ENCODE measurements around the gene MAGEF1. TPM values are rescaled to one million over a fixed set of nuclear protein-coding genes. Genes with fewer than 3 reads are reported as not detected.
A peak's percentile ranks its signal among the peaks of the same experiment; 100 is the strongest.

Gene MAGEF1
- polyA plus RNA-seq, 4 donors: 15.7 to 45.5 (median 29.9) TPM

- no peak for FAIRE-seq
- no peak for DNase-seq
- 77 to 84% (median 78%) methylated on average over 15 to 17 of the region's 17 CpGs for WGBS, 3 donors
These were observed 34.2 kb downstream of the MAGEF1 start for GRCh38 chr3:184677344-184678316.

GRCh38 chr3:184676927-184677326 is 34.9 kb downstream of the MAGEF1 start:
- Histone ChIP-seq H3K36me3 (ENCODE audit: control insufficient read depth in 3 of 3, insufficient read depth in 2 of 3, low read depth in 1 of 3, low read length in 3 of 3) (no peaks in the 10 kb centered on the region), H3K9me3 (ENCODE audit: control insufficient read depth in 2 of 2, insufficient read depth in 1 of 2, low read depth in 1 of 2, low read length in 1 of 2) (no peaks in the 10 kb centered on the region), H3K27me3 (ENCODE audit: control insufficient read depth in 3 of 3, insufficient read depth in 3 of 3, low read length in 3 of 3) (peaks cover 0 to 2% (median 0%) of the 10 kb centered on the region in 3 donors), H3K27ac (ENCODE audit: low read depth in 1 of 3, low read length in 2 of 3) (no peak overlapping the region), H3K4me3 (ENCODE audit: low read depth in 1 of 3, low read length in 3 of 3) (no peak overlapping the region), H3K4me1 (ENCODE audit: control insufficient read depth in 3 of 3, insufficient read depth in 2 of 3, low read depth in 1 of 3, low read length in 2 of 3) (peaks cover 0 to 22% (median 0%) of the 10 kb centered on the region in 3 donors)
- 65 to 80% (median 73%) methylated on average over 8 of the region's 8 CpGs for WGBS, 3 donors
- DNase-seq (no peak), FAIRE-seq (no peak)

More at GRCh38 chr3:184677344-184678316, 34.2 kb downstream of the MAGEF1 start:
- Histone ChIP-seq H3K27ac (ENCODE audit: low read depth in 1 of 3, low read length in 2 of 3) (no peak overlapping the region), H3K4me3 (ENCODE audit: low read depth in 1 of 3, low read length in 3 of 3) (no peak overlapping the region), H3K27me3 (ENCODE audit: control insufficient read depth in 3 of 3, insufficient read depth in 3 of 3, low read length in 3 of 3) (peaks cover 0 to 2% (median 0%) of the 10 kb centered on the region in 3 donors), H3K36me3 (ENCODE audit: control insufficient read depth in 3 of 3, insufficient read depth in 2 of 3, low read depth in 1 of 3, low read length in 3 of 3) (no peaks in the 10 kb centered on the region), H3K9me3 (ENCODE audit: control insufficient read depth in 2 of 2, insufficient read depth in 1 of 2, low read depth in 1 of 2, low read length in 1 of 2) (no peaks in the 10 kb centered on the region), H3K4me1 (ENCODE audit: control insufficient read depth in 3 of 3, insufficient read depth in 2 of 3, low read depth in 1 of 3, low read length in 2 of 3) (peaks cover 0 to 22% (median 0%) of the 10 kb centered on the region in 3 donors)

GRCh38 chr3:184674626-184675025 is 37.2 kb downstream of the MAGEF1 start:
- no peak for FAIRE-seq

GRCh38 chr3:184672977-184673870 is 38.6 kb downstream of the MAGEF1 start:
- FAIRE-seq (no peak), DNase-seq (no peak)
- Histone ChIP-seq H3K9me3 (ENCODE audit: control insufficient read depth in 2 of 2, insufficient read depth in 1 of 2, low read depth in 1 of 2, low read length in 1 of 2) (no peaks in the 10 kb centered on the region), H3K36me3 (ENCODE audit: control insufficient read depth in 3 of 3, insufficient read depth in 2 of 3, low read depth in 1 of 3, low read length in 3 of 3) (no peaks in the 10 kb centered on the region), H3K27me3 (ENCODE audit: control insufficient read depth in 3 of 3, insufficient read depth in 3 of 3, low read length in 3 of 3) (peaks cover 0 to 4% (median 2%) of the 10 kb centered on the region in 3 donors), H3K27ac (ENCODE audit: low read depth in 1 of 3, low read length in 2 of 3) (peak overlapping the region in 1 of 3 donors; percentile 38), H3K4me1 (ENCODE audit: control insufficient read depth in 3 of 3, insufficient read depth in 2 of 3, low read depth in 1 of 3, low read length in 2 of 3) (peaks cover 0 to 9% (median 0%) of the 10 kb centered on the region in 3 donors), H3K4me3 (ENCODE audit: low read depth in 1 of 3, low read length in 3 of 3) (no peak overlapping the region)
- WGBS, 3 donors: 75 to 83% (median 82%) methylated on average over 16 of the region's 16 CpGs

More at GRCh38 chr3:184674626-184675025, 37.2 kb downstream of the MAGEF1 start:
- Histone ChIP-seq H3K4me1 (ENCODE audit: control insufficient read depth in 3 of 3, insufficient read depth in 2 of 3, low read depth in 1 of 3, low read length in 2 of 3) (peaks cover 0 to 22% (median 0%) of the 10 kb centered on the region in 3 donors), H3K4me3 (ENCODE audit: low read depth in 1 of 3, low read length in 3 of 3) (no peak overlapping the region), H3K27me3 (ENCODE audit: control insufficient read depth in 3 of 3, insufficient read depth in 3 of 3, low read length in 3 of 3) (peaks cover 0 to 2% (median 0%) of the 10 kb centered on the region in 3 donors), H3K27ac (ENCODE audit: low read depth in 1 of 3, low read length in 2 of 3) (no peak overlapping the region), H3K9me3 (ENCODE audit: control insufficient read depth in 2 of 2, insufficient read depth in 1 of 2, low read depth in 1 of 2, low read length in 1 of 2) (no peaks in the 10 kb centered on the region), H3K36me3 (ENCODE audit: control insufficient read depth in 3 of 3, insufficient read depth in 2 of 3, low read depth in 1 of 3, low read length in 3 of 3) (no peaks in the 10 kb centered on the region)
- DNase-seq: no peak
- 73 to 95% (median 92%) methylated on average over 1 of the region's 1 CpG for WGBS, 3 donors

GRCh38 chr3:184672335-184672734 is 39.5 kb downstream of the MAGEF1 start:
- no peak for DNase-seq
- Histone ChIP-seq H3K9me3 (ENCODE audit: control insufficient read depth in 2 of 2, insufficient read depth in 1 of 2, low read depth in 1 of 2, low read length in 1 of 2) (no peaks in the 10 kb centered on the region), H3K27me3 (ENCODE audit: control insufficient read depth in 3 of 3, insufficient read depth in 3 of 3, low read length in 3 of 3) (peaks cover 0 to 4% (median 2%) of the 10 kb centered on the region in 3 donors), H3K4me3 (ENCODE audit: low read depth in 1 of 3, low read length in 3 of 3) (no peak overlapping the region), H3K4me1 (ENCODE audit: control insufficient read depth in 3 of 3, insufficient read depth in 2 of 3, low read depth in 1 of 3, low read length in 2 of 3) (peaks cover 0 to under 1% (median 0%) of the 10 kb centered on the region in 3 donors), H3K27ac (ENCODE audit: low read depth in 1 of 3, low read length in 2 of 3) (peak overlapping the region in 1 of 3 donors; percentile 23), H3K36me3 (ENCODE audit: control insufficient read depth in 3 of 3, insufficient read depth in 2 of 3, low read depth in 1 of 3, low read length in 3 of 3) (no peaks in the 10 kb centered on the region)
- no peak for FAIRE-seq
- WGBS, 3 donors: 84 to 87% (median 86%) methylated on average over 9 of the region's 9 CpGs

- no peak for FAIRE-seq
- Histone ChIP-seq H3K4me1 (ENCODE audit: control insufficient read depth in 3 of 3, insufficient read depth in 2 of 3, low read depth in 1 of 3, low read length in 2 of 3) (no peaks in the 10 kb centered on the region), H3K27me3 (ENCODE audit: control insufficient read depth in 3 of 3, insufficient read depth in 3 of 3, low read length in 3 of 3) (peaks cover 0 to 4% (median 2%) of the 10 kb centered on the region in 3 donors), H3K27ac (ENCODE audit: low read depth in 1 of 3, low read length in 2 of 3) (no peak overlapping the region), H3K4me3 (ENCODE audit: low read depth in 1 of 3, low read length in 3 of 3) (no peak overlapping the region), H3K36me3 (ENCODE audit: control insufficient read depth in 3 of 3, insufficient read depth in 2 of 3, low read depth in 1 of 3, low read length in 3 of 3) (no peaks in the 10 kb centered on the region), H3K9me3 (ENCODE audit: control insufficient read depth in 2 of 2, insufficient read depth in 1 of 2, low read depth in 1 of 2, low read length in 1 of 2) (no peaks in the 10 kb centered on the region)
- WGBS, 3 donors: 73 to 85% (median 77%) methylated on average over 11 of the region's 11 CpGs
- no peak for DNase-seq
These were observed 41.7 kb downstream of the MAGEF1 start for GRCh38 chr3:184670091-184670602.

- DNase-seq (no peak), FAIRE-seq (no peak)
- Histone ChIP-seq H3K27me3 (ENCODE audit: control insufficient read depth in 3 of 3, insufficient read depth in 3 of 3, low read length in 3 of 3) (peaks cover 0 to 4% (median 2%) of the 10 kb centered on the region in 3 donors), H3K4me1 (ENCODE audit: control insufficient read depth in 3 of 3, insufficient read depth in 2 of 3, low read depth in 1 of 3, low read length in 2 of 3) (no peaks in the 10 kb centered on the region), H3K9me3 (ENCODE audit: control insufficient read depth in 2 of 2, insufficient read depth in 1 of 2, low read depth in 1 of 2, low read length in 1 of 2) (no peaks in the 10 kb centered on the region), H3K36me3 (ENCODE audit: control insufficient read depth in 3 of 3, insufficient read depth in 2 of 3, low read depth in 1 of 3, low read length in 3 of 3) (no peaks in the 10 kb centered on the region), H3K27ac (ENCODE audit: low read depth in 1 of 3, low read length in 2 of 3) (no peak overlapping the region), H3K4me3 (ENCODE audit: low read depth in 1 of 3, low read length in 3 of 3) (no peak overlapping the region)
- 67 to 79% (median 69%) methylated on average over 7 of the region's 7 CpGs for WGBS, 3 donors
These were observed 42.3 kb downstream of the MAGEF1 start for GRCh38 chr3:184669578-184669977.

- 10 to 45% (median 35%) methylated on average over 9 of the region's 9 CpGs for WGBS, 3 donors
- Histone ChIP-seq H3K4me3 (ENCODE audit: low read depth in 1 of 3, low read length in 3 of 3) (no peak overlapping the region), H3K27ac (ENCODE audit: low read depth in 1 of 3, low read length in 2 of 3) (no peak overlapping the region), H3K9me3 (ENCODE audit: control insufficient read depth in 2 of 2, insufficient read depth in 1 of 2, low read depth in 1 of 2, low read length in 1 of 2) (no peaks in the 10 kb centered on the region), H3K36me3 (ENCODE audit: control insufficient read depth in 3 of 3, insufficient read depth in 2 of 3, low read depth in 1 of 3, low read length in 3 of 3) (no peaks in the 10 kb centered on the region), H3K4me1 (ENCODE audit: control insufficient read depth in 3 of 3, insufficient read depth in 2 of 3, low read depth in 1 of 3, low read length in 2 of 3) (no peaks in the 10 kb centered on the region), H3K27me3 (ENCODE audit: control insufficient read depth in 3 of 3, insufficient read depth in 3 of 3, low read length in 3 of 3) (peaks cover 0 to 4% (median 0%) of the 10 kb centered on the region in 3 donors)
- FAIRE-seq: no peak
- DNase-seq: peak in 1 of 2 donors; percentile 8
These were observed 45.4 kb downstream of the MAGEF1 start for GRCh38 chr3:184666442-184666841.
